SH-SY5Y (cell line): Measurements from ENCODE around the gene PRAMEF26.
"Not testable (repeated sequence)": the region's sequence is repeated elsewhere in the genome, so short reads cannot be mapped to it uniquely, and the experiment has no call there.

Experiments
- GATA2 ChIP-seq: IDR thresholded peaks from 2 replicates; pipeline ENCODE4 v1.6.1; 2011; ENCODE audit warnings: mild to moderate bottlenecking, low read depth, low read length
- GATA3 ChIP-seq: IDR thresholded peaks from 2 replicates; pipeline ENCODE4 v1.6.1; 2011; ENCODE audit warnings: low read depth, mild to moderate bottlenecking, low read length, moderate library complexity

Gene PRAMEF26

DNA sequence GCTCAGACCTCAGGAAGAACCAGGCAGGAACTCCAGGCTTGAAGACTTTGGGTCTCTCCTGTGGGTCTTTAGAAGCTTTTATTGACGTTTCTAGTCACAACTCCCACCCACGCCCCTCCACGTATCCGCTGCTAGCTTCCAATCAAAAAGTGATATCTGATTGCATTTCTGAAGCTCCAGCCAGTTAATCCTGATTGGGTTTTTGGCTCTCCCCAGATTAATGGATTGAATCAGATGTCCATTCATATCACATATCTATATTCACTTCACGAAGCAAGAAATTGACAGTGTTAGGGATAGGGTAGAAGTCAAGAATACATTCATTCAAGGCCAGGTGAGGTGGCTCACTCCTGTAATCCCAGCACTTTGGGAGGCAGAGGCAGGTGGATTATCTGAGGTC is at the start of gene PRAMEF26:
Gene PRAMEF26 (minus strand): TSS at position 101 of the 400 bp plus-strand sequence. CDS start 2,914 bp downstream, outside the sequence.
- TF ChIP-seq GATA2, GATA3: not testable (repeated sequence)

DNA sequence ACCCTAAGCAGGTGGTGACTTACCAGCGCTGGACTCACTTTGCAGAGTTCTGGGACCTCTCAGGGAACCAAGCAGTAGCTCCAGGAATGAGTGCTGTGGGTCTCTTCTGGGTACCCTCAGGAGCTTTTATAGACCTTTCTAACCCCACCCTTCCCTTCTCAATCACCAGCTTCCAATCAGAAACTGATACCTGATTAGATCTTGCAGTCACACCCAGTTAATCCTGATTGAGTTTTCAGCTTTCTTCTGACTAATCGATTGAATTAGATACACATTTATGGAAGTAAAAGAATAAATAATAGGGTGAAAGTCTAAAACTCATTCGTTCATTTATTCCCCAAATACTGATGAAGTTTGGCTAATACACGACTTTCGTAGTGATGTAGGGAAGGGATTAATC is 45.5 kb upstream of the PRAMEF26 start, which contains the start of gene PRAMEF13:
Gene PRAMEF13 (minus strand): TSS at position 101 of the 400 bp plus-strand sequence. CDS start 1,820 bp downstream, outside the sequence.
- not testable (repeated sequence) for TF ChIP-seq GATA3, GATA2

DNA sequence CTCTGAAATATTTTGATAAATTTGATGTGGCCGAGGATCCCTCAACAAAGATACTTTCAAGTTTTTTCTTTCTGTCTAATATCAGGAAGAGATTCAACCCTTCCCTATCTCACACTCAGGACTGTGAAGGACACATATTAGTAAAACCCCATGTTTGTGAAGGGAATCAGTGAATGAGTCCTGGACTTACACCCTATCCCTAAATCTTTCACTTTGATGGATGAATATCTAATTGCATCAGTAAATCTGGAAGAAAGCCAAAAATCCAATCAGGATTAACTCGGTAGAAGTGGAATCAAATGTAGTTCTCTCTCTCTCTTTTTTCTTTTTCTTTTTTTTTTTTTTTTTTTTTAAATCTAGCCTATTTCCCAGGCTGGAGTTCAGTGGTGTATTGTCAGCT is 15.7 kb upstream of the PRAMEF26 start, which contains the start of gene PRAMEF9:
Gene PRAMEF9 (plus strand): TSS at position 301 of the 400 bp plus-strand sequence. CDS start 3,433 bp downstream, outside the sequence.
- TF ChIP-seq GATA2, GATA3: not testable (repeated sequence)

DNA sequence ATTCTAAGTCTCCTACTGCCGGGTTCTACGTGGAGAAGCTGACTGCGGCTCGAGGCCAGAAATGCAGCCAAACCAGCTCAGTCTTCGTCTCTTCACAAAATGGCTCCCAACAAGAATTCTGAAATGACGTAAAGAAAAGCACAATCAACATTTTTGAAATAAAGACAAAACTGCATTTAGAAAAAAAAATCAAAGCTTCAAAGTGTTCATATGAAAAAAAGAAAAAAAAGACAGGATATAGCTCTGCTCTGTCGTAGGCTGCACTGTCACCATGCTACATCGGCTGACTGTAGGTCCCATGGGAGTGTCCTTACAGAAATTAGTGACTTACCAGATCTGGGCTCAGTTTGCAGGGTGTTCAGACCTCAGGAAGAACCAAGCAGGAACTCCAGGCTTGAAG is 9.7 kb upstream of the PRAMEF26 start, which contains the start of gene HNRNPCL4:
Gene HNRNPCL4 (minus strand): TSS at position 101 of the 400 bp plus-strand sequence. CDS start 164 bp downstream, outside the sequence.
- not testable (repeated sequence) for TF ChIP-seq GATA2, GATA3

DNA sequence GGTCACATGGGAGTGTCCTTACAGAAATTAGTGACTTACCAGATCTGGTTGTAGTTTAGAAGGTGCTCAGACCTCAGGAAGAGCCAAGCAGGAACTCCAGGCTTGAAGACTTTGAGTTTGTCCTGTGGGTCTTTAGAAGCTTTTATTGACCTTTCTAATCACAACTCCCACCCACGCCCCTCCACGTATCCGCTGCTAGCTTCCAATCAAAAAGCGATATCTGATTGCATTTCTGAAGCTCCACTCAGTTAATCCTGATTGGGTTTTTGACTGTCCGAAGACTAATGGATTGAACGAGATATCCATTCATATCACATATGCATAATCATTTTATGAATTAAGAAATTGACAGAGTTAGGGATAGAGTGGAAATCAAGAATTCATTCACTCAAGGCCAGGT is 39.1 kb downstream of the PRAMEF26 start, which contains the start of gene HNRNPCL2:
Gene HNRNPCL2 (minus strand): TSS at position 101 of the 400 bp plus-strand sequence. CDS start 454 bp downstream, outside the sequence.
- TF ChIP-seq GATA3, GATA2: not testable (repeated sequence)
